ENCODE measurements around the gene CHMP4A.
A peak's percentile ranks its signal among the peaks of the same experiment; 100 is the strongest.

Gene CHMP4A

GRCh38 chr14:24190416-24190815 lies 22.9 kb downstream of the CHMP4A start:
- TF ChIP-seq CTCF (IDR thresholded peaks at IDR 0.05; ENCODE audit: control insufficient read depth, extremely low read depth, insufficient read depth): no peak
- no peak for DNase-seq (ENCODE audit: low read depth)
- H3K4me3 ChIP-seq (ENCODE audit: low read depth, low read length): no peak overlapping the region

- no peak for DNase-seq (ENCODE audit: low read depth)
- H3K4me3 ChIP-seq (ENCODE audit: low read depth, low read length): peak overlapping the region; percentile 97
- TF ChIP-seq CTCF (IDR thresholded peaks at IDR 0.05; ENCODE audit: control insufficient read depth, extremely low read depth, insufficient read depth): no peak
These were observed 23.8 kb downstream of the CHMP4A start for GRCh38 chr14:24189460-24189859.

- peak overlapping the region; percentile 97 for H3K4me3 ChIP-seq (ENCODE audit: low read depth, low read length)
- no peak for DNase-seq (ENCODE audit: low read depth)
- TF ChIP-seq CTCF (IDR thresholded peaks at IDR 0.05; ENCODE audit: control insufficient read depth, extremely low read depth, insufficient read depth): no peak
These were observed 24.3 kb downstream of the CHMP4A start for GRCh38 chr14:24189059-24189375.

GRCh38 chr14:24188251-24189058 lies 24.8 kb downstream of the CHMP4A start, which contains the start of gene IPO4:
Gene IPO4, minus strand, starts transcription at chr14:24188816. Its CDS starts 29 bp downstream, at chr14:24188787.
- TF ChIP-seq CTCF (IDR thresholded peaks at IDR 0.05; ENCODE audit: control insufficient read depth, extremely low read depth, insufficient read depth): no peak
- peak; percentile 97 for DNase-seq (ENCODE audit: low read depth)
- H3K4me3 ChIP-seq (ENCODE audit: low read depth, low read length): peak within 1 kb of the TSS; percentile 97

GRCh38 chr14:24187539-24187915 lies 25.8 kb downstream of the CHMP4A start:
- no peak for DNase-seq (ENCODE audit: low read depth)
- TF ChIP-seq CTCF (IDR thresholded peaks at IDR 0.05; ENCODE audit: control insufficient read depth, extremely low read depth, insufficient read depth): no peak

GRCh38 chr14:24186831-24187538 lies 26.3 kb downstream of the CHMP4A start:
- DNase-seq (ENCODE audit: low read depth): no peak
- TF ChIP-seq CTCF (IDR thresholded peaks at IDR 0.05; ENCODE audit: control insufficient read depth, extremely low read depth, insufficient read depth): no peak
- no peak overlapping the region for H3K4me3 ChIP-seq (ENCODE audit: low read depth, low read length)

More at GRCh38 chr14:24187539-24187915, 25.8 kb downstream of the CHMP4A start:
- H3K4me3 ChIP-seq (ENCODE audit: low read depth, low read length): peak overlapping the region; percentile 97

All from LNCaP clone FGC (cell line).